ENCODE data around the gene ZNF200. TPM values are rescaled to one million over a fixed set of nuclear protein-coding genes. Genes with fewer than 3 reads are reported as not detected.

The ZNF200 gene
- total and polyA plus RNA-seq, 2 of the 13 experiments (the other 11 are each of a cell fraction or from before 2014, with no cell fraction given), result 3.5 to 16.5 TPM

- TF ChIP-seq ZC3H13 (CRISPR knock-in tag; IDR thresholded peaks at IDR 0.05) (peak; percentile 17; the same call in 1 of the 2 replicates), SNAI1 (CRISPR knock-in tag; IDR thresholded peaks at IDR 0.05; ENCODE audit: borderline replicate concordance) (0 out of 2 replicates have a peak, but pooled peaks have one; percentile 49), HNRNPL (IDR thresholded peaks at IDR 0.05; ENCODE audit: low read depth, low read length) (no peak), ZNF879 (CRISPR knock-in tag; IDR thresholded peaks at IDR 0.05) (no peak), GPBP1L1 (CRISPR knock-in tag; IDR thresholded peaks at IDR 0.05) (no peak), ZBTB46 (CRISPR knock-in tag; IDR thresholded peaks at IDR 0.05; ENCODE audit: borderline replicate concordance) (no peak), ATF6 (CRISPR knock-in tag; conservative IDR thresholded peaks at IDR 0.05) (no peak), ZNF251 (CRISPR knock-in tag; IDR thresholded peaks at IDR 0.05) (no peak), ZNF746 (CRISPR knock-in tag; IDR thresholded peaks at IDR 0.05) (peak; percentile 87; the same call in 1 of the 2 replicates), NFRKB (IDR thresholded peaks at IDR 0.05) (no peak), ZNF7 (CRISPR knock-in tag; IDR thresholded peaks at IDR 0.05) (no peak), TFDP1 (CRISPR knock-in tag; IDR thresholded peaks at IDR 0.05; ENCODE audit: borderline replicate concordance) (peak; percentile 68; the same call in 1 of the 2 replicates), MED13 (CRISPR knock-in tag; IDR thresholded peaks at IDR 0.05) (no peak), RBFOX2 (IDR thresholded peaks at IDR 0.05; ENCODE audit: low read depth, low read length) (peak; percentile 92)
- TF ChIP-seq, protein P1, sequence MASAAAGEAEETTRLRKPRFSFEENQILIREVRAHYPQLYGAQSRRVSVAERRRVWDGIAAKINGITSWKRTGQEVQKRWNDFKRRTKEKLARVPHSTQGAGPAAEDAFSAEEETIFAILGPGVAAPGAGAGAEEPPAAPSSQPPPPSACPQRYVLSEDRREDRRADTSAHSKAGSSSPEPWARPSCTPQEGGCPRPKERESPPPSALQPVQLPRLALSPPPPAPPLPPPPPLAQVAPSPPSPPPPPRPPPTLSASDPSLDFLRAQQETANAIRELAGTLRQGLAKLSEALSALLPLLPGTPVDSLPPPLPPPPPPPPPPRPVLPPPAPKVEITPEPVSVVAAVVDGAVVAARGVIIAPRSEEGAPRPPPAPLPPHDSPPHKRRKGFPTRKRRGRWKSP (CRISPR knock-in tag; IDR thresholded peaks at IDR 0.05), result peak; percentile 55; the same call in 1 of the 2 replicates
- TF ChIP-seq, protein P2, sequence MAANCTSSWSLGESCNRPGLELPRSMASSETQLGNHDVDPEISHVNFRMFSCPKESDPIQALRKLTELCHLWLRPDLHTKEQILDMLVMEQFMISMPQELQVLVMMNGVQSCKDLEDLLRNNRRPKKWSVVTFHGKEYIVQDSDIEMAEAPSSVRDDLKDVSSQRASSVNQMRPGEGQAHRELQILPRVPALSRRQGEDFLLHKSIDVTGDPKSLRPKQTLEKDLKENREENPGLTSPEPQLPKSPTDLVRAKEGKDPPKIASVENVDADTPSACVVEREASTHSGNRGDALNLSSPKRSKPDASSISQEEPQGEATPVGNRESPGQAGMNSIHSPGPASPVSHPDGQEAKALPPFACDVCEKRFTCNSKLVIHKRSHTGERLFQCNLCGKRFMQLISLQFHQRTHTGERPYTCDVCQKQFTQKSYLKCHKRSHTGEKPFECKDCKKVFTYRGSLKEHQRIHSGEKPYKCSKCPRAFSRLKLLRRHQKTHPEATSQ (CRISPR knock-in tag; IDR thresholded peaks at IDR 0.05; ENCODE audit: borderline replicate concordance), result no peak
Measured at GRCh38 chr16:3264137-3265036, 29.4 kb upstream of the ZNF200 start (continued).

Measured in HepG2 (cell line).